Measurements from ENCODE around the gene CR1. TPM values are rescaled to one million over a fixed set of nuclear protein-coding genes. Genes with fewer than 3 reads are reported as not detected.

Gene CR1
- polyA plus RNA-seq, 3 donors = 11.3 to 30.8 (median 26.5) TPM

GRCh38 chr1:207672522-207673130 is 176.7 kb downstream of the CR1 start:
- H3K4me1 Mint-ChIP-seq = peaks cover 14% of the 10 kb centered on the region
- Histone ChIP-seq H4K20me1 (ENCODE audit: insufficient read depth, low read length) (no peaks in the 10 kb centered on the region), H3K4me1 (ENCODE audit: control insufficient read depth in 1 of 2, insufficient read depth in 2 of 2, low read length in 2 of 2) (peaks cover 7 to 10% of the 10 kb centered on the region in 2 donors), H3K9ac (ENCODE audit: insufficient read depth, low read length, poor library complexity, severe bottlenecking) (no peak overlapping the region), H2AFZ (ENCODE audit: insufficient read depth, low read depth, low read length, poor library complexity, severe bottlenecking) (no peak overlapping the region), H3K4me2 (replicated peaks; ENCODE audit: extremely low read depth, low read length, poor library complexity, severe bottlenecking) (no peak overlapping the region), H3K36me3 (replicated peaks in 1 of 2; ENCODE audit: control insufficient read depth in 1 of 2, insufficient read depth in 2 of 2, low read length in 2 of 2) (no peaks in the 10 kb centered on the region), H3K27me3 (ENCODE audit: control insufficient read depth in 2 of 2, insufficient read depth in 2 of 2, low read length in 2 of 2) (peaks cover 45 to 50% of the 10 kb centered on the region in 2 donors), H3K27ac (ENCODE audit: low read depth in 1 of 2, low read length in 2 of 2) (no peak overlapping the region), H3K4me3 (replicated peaks in 1 of 3; ENCODE audit: low read depth in 2 of 3, low read length in 3 of 3) (no peak overlapping the region), H3K79me2 (ENCODE audit: insufficient read depth, low read length) (no peaks in the 10 kb centered on the region), H3K9me3 (replicated peaks in 1 of 2; ENCODE audit: control insufficient read depth in 1 of 2, insufficient read depth in 1 of 2, low read length in 2 of 2) (no peaks in the 10 kb centered on the region)
- H3K4me3 Mint-ChIP-seq = peak overlapping the region in 1 of 2 donors; percentile 21
- H3K36me3 Mint-ChIP-seq = no peaks in the 10 kb centered on the region
- H3K27ac Mint-ChIP-seq = no peak overlapping the region
- peaks cover 24 to 48% (median 39%) of the 10 kb centered on the region in 3 donors for H3K27me3 Mint-ChIP-seq (ENCODE audit: low read depth in 3 of 3)
- intact Hi-C loops (cut with micrococcal nuclease) = no loop called here
- peaks cover 0 to 12% (median 2%) of the 10 kb centered on the region in 7 donors for H3K9me3 Mint-ChIP-seq
- TF ChIP-seq CTCF (IDR thresholded peaks at IDR 0.05) = peak; percentile 36
- peak in 1 of 3 donors; percentile 11 for DNase-seq
- 0% methylated on average over 1 of the region's 5 CpGs for WGBS (ENCODE audit: insufficient coverage)

- Mint-ChIP-seq H3K4me3 (no peak overlapping the region), H3K27me3 (ENCODE audit: low read depth in 3 of 3) (peaks cover 20 to 40% (median 33%) of the 10 kb centered on the region in 3 donors), H3K36me3 (no peaks in the 10 kb centered on the region), H3K9me3 (peaks cover 0 to 12% (median under 1%) of the 10 kb centered on the region in 7 donors), H3K4me1 (peaks cover 14% of the 10 kb centered on the region), H3K27ac (no peak overlapping the region)
- Histone ChIP-seq H3K4me2 (replicated peaks; ENCODE audit: extremely low read depth, low read length, poor library complexity, severe bottlenecking) (no peak overlapping the region), H3K9me3 (replicated peaks in 1 of 2; ENCODE audit: control insufficient read depth in 1 of 2, insufficient read depth in 1 of 2, low read length in 2 of 2) (no peaks in the 10 kb centered on the region), H4K20me1 (ENCODE audit: insufficient read depth, low read length) (no peaks in the 10 kb centered on the region), H3K27me3 (ENCODE audit: control insufficient read depth in 2 of 2, insufficient read depth in 2 of 2, low read length in 2 of 2) (peaks cover 37 to 42% of the 10 kb centered on the region in 2 donors), H2AFZ (ENCODE audit: insufficient read depth, low read depth, low read length, poor library complexity, severe bottlenecking) (no peak overlapping the region), H3K27ac (ENCODE audit: low read depth in 1 of 2, low read length in 2 of 2) (no peak overlapping the region), H3K4me1 (ENCODE audit: control insufficient read depth in 1 of 2, insufficient read depth in 2 of 2, low read length in 2 of 2) (peaks cover 7 to 10% of the 10 kb centered on the region in 2 donors), H3K79me2 (ENCODE audit: insufficient read depth, low read length) (no peaks in the 10 kb centered on the region), H3K36me3 (replicated peaks in 1 of 2; ENCODE audit: control insufficient read depth in 1 of 2, insufficient read depth in 2 of 2, low read length in 2 of 2) (no peaks in the 10 kb centered on the region), H3K9ac (ENCODE audit: insufficient read depth, low read length, poor library complexity, severe bottlenecking) (no peak overlapping the region), H3K4me3 (replicated peaks in 1 of 3; ENCODE audit: low read depth in 2 of 3, low read length in 3 of 3) (no peak overlapping the region)
- no peak for DNase-seq
- 100% methylated on average over 2 of the region's 6 CpGs for WGBS (ENCODE audit: insufficient coverage)
- intact Hi-C loops (cut with micrococcal nuclease) = no loop called here
- TF ChIP-seq CTCF (IDR thresholded peaks at IDR 0.05) = no peak
Observed at GRCh38 chr1:207673399-207673798, 177.4 kb downstream of the CR1 start.

All from CD14-positive monocyte (primary cell).